Inflammatory macrophage treated with lipopolysaccharide for 1 hour (primary cell): ENCODE data around the gene CCNL1.
"Not testable (repeated sequence)": the region's sequence is repeated elsewhere in the genome, so short reads cannot be mapped to it uniquely, and the experiment has no call there.

Source experiments
- DNase-seq, 2 donors: peaks; one replicate each; pipeline ENCODE4 v3.0.0-alpha.2; 2020 to 2022

CCNL1 gene

GRCh38 chr3:157102595-157102994 lies 57.4 kb downstream of the CCNL1 start:
- DNase-seq = not testable (repeated sequence)

GRCh38 chr3:157102098-157102497 lies 57.8 kb downstream of the CCNL1 start:
- DNase-seq = no peak

GRCh38 chr3:157101486-157101885 lies 58.5 kb downstream of the CCNL1 start:
- DNase-seq = peak; percentile 58 to 86

GRCh38 chr3:157100608-157101396 lies 59.1 kb downstream of the CCNL1 start:
- no peak for DNase-seq

- no peak for DNase-seq
These were observed 59.9 kb downstream of the CCNL1 start for GRCh38 chr3:157100096-157100477.

GRCh38 chr3:157099326-157100095 lies 60.4 kb downstream of the CCNL1 start:
- no peak for DNase-seq

- no peak for DNase-seq
These were observed 61.1 kb downstream of the CCNL1 start for GRCh38 chr3:157098823-157099185.

GRCh38 chr3:157098121-157098822 lies 61.7 kb downstream of the CCNL1 start:
- DNase-seq = no peak
